SH-SY5Y (cell line): ENCODE data around the gene RIC3.

Experiments
- GATA2 ChIP-seq: IDR thresholded peaks from 2 replicates; pipeline ENCODE4 v1.6.1; 2011; ENCODE audit warnings: mild to moderate bottlenecking, low read depth, low read length
- GATA3 ChIP-seq: IDR thresholded peaks from 2 replicates; pipeline ENCODE4 v1.6.1; 2011; ENCODE audit warnings: low read depth, mild to moderate bottlenecking, low read length, moderate library complexity

DNA sequence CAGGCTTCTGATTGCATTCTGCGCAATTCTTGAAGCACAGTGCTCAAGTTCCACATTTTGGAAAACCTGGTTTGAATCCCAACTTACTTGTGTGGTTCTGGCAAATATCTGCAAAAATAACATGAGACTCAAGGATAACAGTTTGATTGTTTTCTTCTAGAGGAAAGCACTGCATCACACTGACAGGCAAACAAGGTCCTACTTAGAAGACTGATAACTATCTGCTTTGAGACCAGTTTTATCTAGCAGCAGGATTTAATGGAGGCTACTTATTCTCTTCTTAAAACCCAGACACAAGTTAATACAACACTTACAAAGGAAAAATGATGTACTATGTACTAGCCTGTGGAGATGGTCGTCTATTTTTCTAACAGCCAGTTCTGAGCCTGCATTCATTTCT, 41.4 kb downstream of the RIC3 start:
- TF ChIP-seq GATA2 (no peak), GATA3 (no peak)
